LHCN-M2 (cell line): ENCODE results near the gene GGTLC3. TPM values are rescaled to one million over a fixed set of nuclear protein-coding genes. Genes with fewer than 3 reads are reported as not detected.
"Not testable (repeated sequence)": the region's sequence is repeated elsewhere in the genome, so short reads cannot be mapped to it uniquely, and the experiment has no call there.

ENCODE experiments used
- DNase-seq: peaks from one replicate; pipeline ENCODE4 v3.0.0-alpha.2; 2012; ENCODE audit warnings: low read depth
- total RNA-seq: library from RNA; depleted of rRNA; stranded (reverse); fragments of >200 nt; gene quantifications from 2 replicates; pipeline ENCODE4 v1.2.3, GENCODE V29; 2014; rRNA removed

GGTLC3 gene
- total RNA-seq, 1 experiment from 2014 or later: not detected

- not testable (repeated sequence) for DNase-seq
Observed at GRCh38 chr22:18513454-18513853, 4.5 kb downstream of the GGTLC3 start.

- not testable (repeated sequence) for DNase-seq
Observed at GRCh38 chr22:18512378-18512777, 5.6 kb downstream of the GGTLC3 start.

GRCh38 chr22:18511327-18511726 is 6.6 kb downstream of the GGTLC3 start:
- DNase-seq: not testable (repeated sequence)

DNA sequence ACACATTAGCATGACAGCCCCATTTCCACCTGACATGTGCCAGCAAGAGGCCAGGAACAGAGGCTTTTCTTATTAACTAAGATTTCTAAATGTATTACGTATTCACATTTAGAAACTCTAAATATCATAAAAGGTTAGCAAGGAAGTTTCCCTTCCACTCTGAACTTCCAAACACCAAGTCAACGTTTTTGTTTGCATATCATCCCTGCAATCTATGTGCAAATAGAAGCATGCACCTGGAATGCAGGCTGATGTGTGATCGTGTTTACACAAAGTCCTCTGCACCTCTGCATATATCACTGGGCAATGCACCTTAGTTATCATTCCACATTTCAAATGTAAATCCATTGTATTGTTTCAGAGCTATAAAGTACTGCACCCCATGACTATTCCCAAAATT is 21.7 kb downstream of the GGTLC3 start:
- not testable (repeated sequence) for DNase-seq

Other genes with a start within 250 kb of the GGTLC3 start
- 0.19 and 3.2 TPM in 2 replicates for gene TMEM191B, start 9.6 kb upstream of the GGTLC3 start, total RNA-seq
- gene RIMBP3, start 93.8 kb upstream of the GGTLC3 start, total RNA-seq: 2.7 TPM in 2 replicates